Measurements from ENCODE around the gene TPM1. TPM values are rescaled to one million over a fixed set of nuclear protein-coding genes. Genes with fewer than 3 reads are reported as not detected.

Gene TPM1
- total RNA-seq, 1 experiment from 2014 or later, result 748 TPM

DNA sequence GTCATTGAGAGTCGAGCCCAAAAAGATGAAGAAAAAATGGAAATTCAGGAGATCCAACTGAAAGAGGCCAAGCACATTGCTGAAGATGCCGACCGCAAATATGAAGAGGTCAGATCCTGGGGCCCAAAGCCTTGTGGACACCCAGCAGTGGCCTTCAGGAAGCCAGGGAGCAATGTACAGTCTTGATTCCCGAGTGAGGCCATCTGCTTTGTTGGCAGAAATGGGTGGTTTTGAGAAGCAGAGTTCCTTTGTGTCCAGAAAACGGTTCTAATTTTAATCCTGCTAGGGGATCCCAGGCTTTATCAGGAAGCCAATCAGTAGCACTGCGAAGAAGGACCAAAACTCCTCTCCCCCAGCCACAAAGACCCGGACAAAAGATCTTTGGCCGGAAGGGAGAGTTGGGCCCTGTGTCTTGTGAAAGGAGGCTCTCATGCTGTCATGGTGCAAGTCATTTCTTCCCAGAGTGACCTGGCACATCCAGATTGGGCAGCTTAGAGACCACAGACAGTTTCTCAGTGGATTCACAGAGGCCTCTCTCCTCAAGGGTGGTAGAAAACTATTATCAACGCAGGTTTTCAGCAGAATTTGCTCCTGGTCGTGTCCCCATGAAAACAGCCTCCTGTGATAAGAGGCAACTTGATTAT is 17.1 kb downstream of the TPM1 start:
- H3K79me2 ChIP-seq (ENCODE audit: insufficient read depth, low read length), result no peaks in the 10 kb centered on the region
- no peaks in the 10 kb centered on the region for H3K27me3 ChIP-seq (ENCODE audit: insufficient read depth, low read length)
- Mint-ChIP-seq H3K4me3 (no peak overlapping the region), H3K27me3 (ENCODE audit: low read depth) (no peaks in the 10 kb centered on the region), H3K9me3 (no peaks in the 10 kb centered on the region), H3K36me3 (ENCODE audit: insufficient read depth in 1 of 3, low read depth in 3 of 3) (peaks cover 54 to 97% (median 96%) of the 10 kb centered on the region in 3 experiments; a peak in 6 of 7 replicates), H3K4me1 (peaks cover 5 to 8% of the 10 kb centered on the region in 2 experiments), H3K27ac (peak overlapping the region in 2 of 3 experiments; percentile 50; a peak in 4 of 7 replicates)
- H2BK5ac ChIP-seq (ENCODE audit: insufficient read length, low read length), result no peak overlapping the region
- H3K14ac ChIP-seq (ENCODE audit: insufficient read depth, low read length), result no peak overlapping the region
- no peak overlapping the region for H3T11ph ChIP-seq (ENCODE audit: low read length)
- no peak overlapping the region for H3K56ac ChIP-seq (ENCODE audit: insufficient read length, low read depth, low read length)
- DNase-seq, result no peak
- WGBS (ENCODE audit: extremely low coverage, insufficient read length, low lambda C conversion rate), result no CpG with 5 or more reads among the region's 10 CpGs
- no peak overlapping the region for H3K9ac ChIP-seq (ENCODE audit: extremely low read depth, insufficient read length, low read length)
- no peak overlapping the region for H2BK20ac ChIP-seq (ENCODE audit: low read depth, low read length, poor library complexity, severe bottlenecking)
- H4K91ac ChIP-seq (ENCODE audit: insufficient read length, low read depth, low read length), result no peak overlapping the region
- H3K79me1 ChIP-seq (ENCODE audit: insufficient read depth, low read depth, low read length, poor library complexity, severe bottlenecking), result no peaks in the 10 kb centered on the region
- H2BK120ac ChIP-seq (ENCODE audit: low read depth, low read length, poor library complexity, severe bottlenecking), result no peak overlapping the region
- TF ChIP-seq, protein P1, sequence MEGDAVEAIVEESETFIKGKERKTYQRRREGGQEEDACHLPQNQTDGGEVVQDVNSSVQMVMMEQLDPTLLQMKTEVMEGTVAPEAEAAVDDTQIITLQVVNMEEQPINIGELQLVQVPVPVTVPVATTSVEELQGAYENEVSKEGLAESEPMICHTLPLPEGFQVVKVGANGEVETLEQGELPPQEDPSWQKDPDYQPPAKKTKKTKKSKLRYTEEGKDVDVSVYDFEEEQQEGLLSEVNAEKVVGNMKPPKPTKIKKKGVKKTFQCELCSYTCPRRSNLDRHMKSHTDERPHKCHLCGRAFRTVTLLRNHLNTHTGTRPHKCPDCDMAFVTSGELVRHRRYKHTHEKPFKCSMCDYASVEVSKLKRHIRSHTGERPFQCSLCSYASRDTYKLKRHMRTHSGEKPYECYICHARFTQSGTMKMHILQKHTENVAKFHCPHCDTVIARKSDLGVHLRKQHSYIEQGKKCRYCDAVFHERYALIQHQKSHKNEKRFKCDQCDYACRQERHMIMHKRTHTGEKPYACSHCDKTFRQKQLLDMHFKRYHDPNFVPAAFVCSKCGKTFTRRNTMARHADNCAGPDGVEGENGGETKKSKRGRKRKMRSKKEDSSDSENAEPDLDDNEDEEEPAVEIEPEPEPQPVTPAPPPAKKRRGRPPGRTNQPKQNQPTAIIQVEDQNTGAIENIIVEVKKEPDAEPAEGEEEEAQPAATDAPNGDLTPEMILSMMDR (conservative IDR thresholded peaks at IDR 0.05), result no peak
- H3K27ac ChIP-seq (ENCODE audit: insufficient read length, low read depth, low read length), result no peak overlapping the region
- H3K18ac ChIP-seq (ENCODE audit: insufficient read length, low read depth, low read length), result no peak overlapping the region
- no peak overlapping the region for H2AK5ac ChIP-seq (ENCODE audit: insufficient read length, low read length)
- no peaks in the 10 kb centered on the region for H3K9me3 ChIP-seq (ENCODE audit: control insufficient read depth, low read depth, low read length)
- no peak overlapping the region for H2BK15ac ChIP-seq (ENCODE audit: low read depth, low read length)
- H4K20me1 ChIP-seq (ENCODE audit: control insufficient read depth, insufficient read depth, insufficient read length), result no peaks in the 10 kb centered on the region
- H3K4me1 ChIP-seq (ENCODE audit: insufficient read depth, low read length), result no peaks in the 10 kb centered on the region
- H3K23me2 ChIP-seq (ENCODE audit: insufficient read length, low read depth, low read length, poor library complexity, severe bottlenecking), result no peaks in the 10 kb centered on the region
- no peak overlapping the region for H3K4me2 ChIP-seq (ENCODE audit: insufficient read depth, insufficient read length, low read length)
- H3K4ac ChIP-seq (ENCODE audit: low read depth, low read length), result no peak overlapping the region
- no peak overlapping the region for H3K23ac ChIP-seq (ENCODE audit: insufficient read length, low read depth, low read length)
- no peak overlapping the region for H2AFZ ChIP-seq (ENCODE audit: low read length)
- no peak overlapping the region for H4K8ac ChIP-seq (replicated peaks; ENCODE audit: insufficient read length, low read depth, low read length)
- no peak overlapping the region for H4K5ac ChIP-seq (ENCODE audit: insufficient read length, low read depth, low read length)
- no peak overlapping the region for H2BK12ac ChIP-seq (ENCODE audit: insufficient read length, low read depth, low read length)

Data from H9 (cell line).